GDM1 (cell line): ENCODE results near the gene CTU1.

Experiments
- DNase-seq: peaks from one replicate; lab custom pipeline; 2025; lab: John Stamatoyannopoulos, UW

Gene CTU1

DNA sequence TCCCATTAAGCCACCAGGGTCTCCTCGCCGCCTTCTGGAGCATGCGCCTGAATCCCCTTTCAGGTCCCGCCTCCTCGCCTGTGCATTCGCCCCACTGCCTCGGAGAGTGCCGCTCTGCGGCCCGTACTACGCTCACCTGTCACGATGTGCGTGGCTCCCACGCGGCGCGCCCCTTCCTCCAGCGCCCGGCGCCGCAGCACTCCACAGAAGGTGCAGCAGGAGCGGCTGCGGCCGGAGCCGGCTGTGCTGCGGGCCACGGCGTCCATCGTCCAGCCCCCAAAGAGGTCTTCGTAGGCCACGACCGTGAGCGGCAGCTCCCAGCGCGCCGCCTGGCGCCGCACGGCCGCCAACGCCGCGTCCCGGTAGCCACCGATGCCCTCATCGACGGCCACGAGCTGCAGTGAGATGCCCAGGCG, 4.3 kb downstream of the CTU1 start:
- DNase-seq, result no peak

DNA sequence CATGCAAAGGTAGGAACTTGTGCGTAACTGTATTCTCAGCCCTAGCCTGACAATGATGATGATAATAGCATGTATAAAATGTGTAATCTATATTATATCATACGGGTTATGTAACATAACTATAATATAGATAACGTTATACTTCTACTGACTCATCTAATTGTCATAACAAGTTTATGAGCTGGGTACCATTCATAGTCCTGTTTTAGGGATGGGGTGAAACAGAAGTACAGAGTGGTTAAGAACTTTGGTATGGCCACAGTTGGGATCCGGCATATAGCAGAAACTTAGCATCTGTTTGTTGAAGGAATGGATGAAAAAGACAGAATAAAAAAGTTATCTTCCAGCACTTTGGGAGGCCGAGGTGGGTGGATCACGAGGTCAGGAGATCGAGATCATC, 5.2 kb downstream of the CTU1 start:
- DNase-seq, result no peak

DNA sequence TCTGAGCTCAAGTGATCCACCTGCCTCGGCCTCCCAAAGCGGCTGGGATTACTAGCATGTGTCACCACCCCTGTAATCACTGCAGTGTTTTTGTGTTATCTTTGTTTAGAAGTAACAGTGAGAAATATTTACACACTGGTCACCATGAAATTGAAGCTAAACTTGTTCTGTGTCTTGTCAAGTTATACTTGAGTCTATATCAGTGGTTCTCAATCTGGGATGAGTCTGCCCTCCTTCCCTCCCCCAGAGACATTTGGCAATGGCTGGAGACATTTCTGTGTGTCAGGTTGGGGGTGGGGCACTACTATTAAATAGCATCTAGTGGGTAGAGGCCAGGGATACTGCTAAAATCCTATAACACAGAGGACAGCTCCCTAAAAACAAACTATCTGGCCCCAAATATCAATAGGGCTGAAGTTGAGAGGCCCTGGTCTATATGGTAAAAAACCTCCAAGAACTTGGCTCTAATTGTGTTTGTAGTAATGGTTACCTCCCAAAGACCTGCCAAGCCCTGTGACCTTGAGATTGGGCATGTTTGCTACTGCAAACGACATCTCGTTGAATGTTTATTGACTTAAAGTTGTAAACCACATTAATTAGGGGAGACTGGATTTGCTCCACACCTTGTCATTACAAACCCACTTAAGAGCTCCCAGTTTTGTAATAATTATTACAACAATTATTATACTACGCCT, 6.9 kb downstream of the CTU1 start:
- no peak for DNase-seq

DNA sequence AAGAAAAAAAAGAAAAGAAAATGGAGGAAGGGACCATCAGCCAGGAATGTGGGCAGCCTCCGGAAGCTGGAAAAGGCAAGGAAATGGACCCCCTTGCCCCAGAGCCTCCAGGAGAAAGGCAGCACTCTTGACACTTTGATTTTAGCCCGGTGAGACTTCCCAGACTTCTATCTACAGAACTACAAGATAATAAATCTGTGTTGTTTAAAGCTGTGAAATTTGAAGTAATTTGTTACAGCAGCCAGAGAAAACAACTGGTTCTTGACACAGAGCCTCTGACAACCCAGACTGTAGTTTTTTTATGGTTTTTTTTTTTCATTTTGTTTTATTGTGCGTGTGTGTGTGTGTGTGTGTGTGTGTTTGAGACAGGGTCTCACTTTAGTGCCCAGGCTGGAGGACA, 7.6 kb downstream of the CTU1 start:
- no peak for DNase-seq

DNA sequence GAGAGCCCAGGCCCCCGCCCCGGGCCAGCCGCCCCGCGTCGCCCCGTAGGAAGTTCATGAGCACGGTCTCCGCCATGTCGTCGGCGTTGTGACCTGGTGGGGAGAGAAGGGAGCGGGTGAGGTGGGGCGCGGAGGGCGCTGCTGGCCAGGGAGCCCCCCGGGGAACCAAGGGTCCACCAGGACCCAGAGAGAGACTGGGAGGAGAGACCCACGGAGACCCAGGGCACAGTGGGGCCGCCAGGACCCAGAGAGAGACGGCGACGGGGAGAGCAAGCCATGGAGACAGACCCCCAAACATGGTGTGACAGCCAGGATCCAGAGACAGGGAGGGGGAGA, 9.2 kb downstream of the CTU1 start:
- no peak for DNase-seq

DNA sequence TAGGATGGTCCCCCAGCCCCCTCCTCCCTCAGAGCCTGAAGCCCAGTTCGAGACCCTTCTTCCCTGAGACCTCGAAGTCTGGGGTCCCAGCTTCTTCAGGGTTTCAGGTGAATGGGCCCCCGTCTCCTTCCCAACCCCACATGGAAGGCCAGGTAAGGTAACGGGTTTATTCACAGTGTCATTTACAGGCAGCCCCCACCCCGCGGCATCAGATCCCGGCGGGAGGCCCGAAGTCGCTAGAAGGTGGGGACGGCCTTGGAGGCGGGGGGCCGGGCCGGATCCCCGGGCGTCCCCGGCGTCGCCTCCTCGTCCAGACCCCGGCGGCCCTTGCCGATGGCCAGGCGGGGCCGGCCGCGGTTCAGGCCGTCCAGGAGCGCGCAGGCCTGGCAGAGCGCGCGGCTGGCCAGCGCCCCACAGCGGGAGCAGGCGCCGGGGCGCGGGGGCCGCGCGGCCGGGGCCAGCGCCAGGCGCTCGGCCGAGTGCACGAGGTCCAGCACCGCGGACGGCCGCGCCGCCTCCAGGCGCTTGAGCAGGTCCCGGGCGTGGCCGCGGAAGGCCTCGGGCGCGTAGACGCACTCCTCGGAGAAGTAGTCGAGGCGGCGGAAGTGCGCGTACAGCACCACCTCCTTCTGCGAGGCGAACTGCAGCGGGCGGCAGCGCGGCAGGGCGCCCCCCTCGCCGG, 9.7 kb downstream of the CTU1 start:
- DNase-seq, result no peak

DNA sequence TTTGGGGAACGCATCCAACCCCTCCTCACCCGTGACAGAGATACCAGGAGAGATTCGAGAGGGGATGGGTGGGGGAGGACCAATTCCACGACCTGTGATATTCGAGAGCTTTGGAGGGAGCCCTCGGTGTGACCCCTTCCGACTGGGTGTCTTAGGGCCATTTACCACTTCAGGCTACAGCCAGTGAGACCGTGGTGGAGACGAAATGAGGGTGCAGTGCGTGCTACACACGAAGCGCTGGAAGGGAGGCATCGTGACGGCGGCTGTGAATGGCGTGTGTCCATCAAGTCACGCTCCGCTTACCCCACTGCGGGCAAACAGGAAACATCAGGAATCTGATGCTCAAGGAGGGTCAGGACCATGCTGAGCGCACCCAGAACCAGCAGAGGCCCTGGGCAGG, 10.4 kb downstream of the CTU1 start:
- DNase-seq, result no peak

DNA sequence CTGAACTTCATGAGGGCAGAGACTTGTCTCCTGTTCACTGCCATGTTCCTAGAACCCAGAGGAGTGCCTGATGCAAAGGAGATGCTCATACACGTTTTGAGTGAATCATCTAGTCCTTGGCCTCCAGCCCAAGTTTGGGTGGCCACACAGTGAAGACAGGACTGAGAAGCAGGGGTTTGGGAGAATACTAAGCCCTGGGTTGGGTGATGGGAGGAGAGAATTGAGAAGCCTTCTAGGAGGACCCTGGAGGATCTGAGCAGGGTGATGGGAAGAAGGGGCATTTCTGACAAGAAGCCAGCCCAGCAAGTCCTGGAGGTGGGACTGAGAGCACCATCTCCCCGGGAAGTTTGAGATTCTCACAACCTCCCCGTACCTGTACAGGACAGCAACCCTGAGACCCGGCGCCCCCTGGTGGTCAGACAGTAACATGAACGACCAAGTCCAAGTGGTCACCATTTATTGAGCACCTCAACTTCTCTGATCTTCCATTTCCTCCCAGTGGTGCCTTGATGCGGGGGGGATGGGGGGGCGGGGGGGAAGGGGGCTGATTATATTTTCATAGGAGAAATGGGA, 11.0 kb downstream of the CTU1 start:
- DNase-seq, result no peak

DNA sequence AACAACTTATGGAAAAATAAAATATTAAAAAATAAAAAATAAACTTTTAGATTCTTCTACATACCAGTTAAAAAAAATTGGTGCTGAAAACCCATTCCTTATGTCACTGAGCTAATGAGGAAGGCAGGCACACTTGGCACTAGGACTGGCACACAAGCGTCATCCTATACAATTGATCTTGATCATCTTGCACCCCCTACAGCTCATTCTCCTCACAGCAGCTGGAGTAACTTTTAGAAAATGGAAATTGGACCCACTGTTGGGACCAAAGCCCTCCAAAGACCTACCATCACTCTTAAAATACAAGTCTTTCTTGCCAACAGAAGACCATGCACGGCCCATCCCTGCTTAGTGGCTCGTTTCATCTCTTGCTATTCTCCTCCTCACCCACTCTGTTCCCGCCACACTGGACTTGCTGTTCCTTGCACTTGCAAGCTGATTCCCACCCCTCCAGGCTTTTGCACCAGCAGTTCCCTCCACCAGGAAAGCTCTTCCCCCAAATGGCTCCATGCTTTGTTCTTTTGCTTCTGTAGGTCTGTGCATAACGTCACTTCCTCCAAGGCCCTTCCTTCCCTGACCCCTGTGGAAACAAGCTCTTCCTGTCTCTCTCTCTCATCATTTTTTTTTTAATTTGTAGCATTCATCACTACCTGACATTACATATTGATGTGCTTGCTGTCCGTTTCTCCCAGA, 11.6 kb downstream of the CTU1 start:
- DNase-seq, result no peak

DNA sequence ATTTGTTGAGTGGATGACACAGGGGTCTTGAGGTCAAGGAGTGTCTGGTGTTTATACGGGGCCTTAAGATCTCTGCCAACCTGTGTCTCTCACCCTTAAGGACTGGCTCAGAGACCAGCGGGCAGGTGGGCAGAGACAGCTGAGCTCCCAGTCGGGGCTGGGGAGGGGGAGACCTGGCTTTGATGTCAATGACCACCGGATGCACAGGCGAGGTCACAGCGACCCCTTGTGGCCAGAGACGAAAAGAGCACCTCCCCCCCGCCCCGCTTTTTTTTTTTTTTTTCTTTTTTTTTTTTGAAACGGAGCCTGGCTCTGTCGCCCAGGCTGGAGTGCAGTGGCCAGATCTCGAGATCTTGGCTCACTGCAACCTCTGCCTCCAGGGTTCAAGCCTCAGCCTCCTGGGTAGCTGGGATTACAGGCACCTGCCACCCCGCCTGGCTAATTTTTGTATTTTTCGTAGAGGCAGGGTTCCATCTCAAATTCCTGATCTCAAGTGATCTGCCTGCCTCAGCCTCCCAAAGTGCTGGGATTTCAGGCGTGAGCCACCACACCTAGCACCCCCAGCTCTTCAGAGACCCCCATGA, 13.4 kb downstream of the CTU1 start:
- no peak for DNase-seq

DNA sequence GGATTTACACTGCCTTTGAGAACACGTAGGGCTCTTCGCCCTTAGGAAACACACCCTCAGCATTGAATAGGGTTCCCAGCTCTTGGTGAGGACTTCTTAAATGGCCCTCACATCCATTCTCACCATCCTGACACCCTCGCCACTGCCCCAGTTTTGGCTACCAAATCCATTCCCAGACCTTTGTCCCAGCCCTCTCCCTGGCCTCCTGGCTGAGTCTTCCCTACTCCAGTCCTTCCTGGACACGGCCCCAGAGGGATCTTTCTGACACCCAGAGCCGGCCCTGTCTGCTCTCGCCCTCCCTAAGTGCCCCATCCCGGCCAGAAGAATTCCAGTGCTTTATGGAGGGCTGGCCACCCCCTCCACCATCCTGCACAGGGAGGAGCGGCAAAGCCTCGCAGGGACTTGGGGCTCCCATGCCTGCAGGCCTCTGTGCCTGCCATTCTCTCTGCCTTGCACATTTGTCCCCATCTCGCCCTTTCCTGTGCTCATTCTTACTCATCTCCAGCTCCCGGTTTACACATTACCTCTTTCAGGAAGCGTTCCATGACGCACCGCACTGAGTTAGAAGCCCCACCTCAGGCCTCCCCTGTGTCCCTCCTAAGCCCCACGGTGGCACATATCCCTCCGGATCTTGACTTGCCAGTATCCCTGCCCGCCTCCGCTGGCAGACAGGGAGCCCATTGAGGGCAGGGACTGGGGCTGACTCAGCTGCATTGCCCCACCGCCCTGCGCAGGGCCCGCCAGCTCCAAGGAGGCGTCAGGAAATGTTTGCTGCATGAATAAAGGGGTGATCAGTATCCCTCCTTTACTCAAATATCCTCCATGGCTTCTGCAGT, 14.5 kb downstream of the CTU1 start:
- DNase-seq, result no peak

DNA sequence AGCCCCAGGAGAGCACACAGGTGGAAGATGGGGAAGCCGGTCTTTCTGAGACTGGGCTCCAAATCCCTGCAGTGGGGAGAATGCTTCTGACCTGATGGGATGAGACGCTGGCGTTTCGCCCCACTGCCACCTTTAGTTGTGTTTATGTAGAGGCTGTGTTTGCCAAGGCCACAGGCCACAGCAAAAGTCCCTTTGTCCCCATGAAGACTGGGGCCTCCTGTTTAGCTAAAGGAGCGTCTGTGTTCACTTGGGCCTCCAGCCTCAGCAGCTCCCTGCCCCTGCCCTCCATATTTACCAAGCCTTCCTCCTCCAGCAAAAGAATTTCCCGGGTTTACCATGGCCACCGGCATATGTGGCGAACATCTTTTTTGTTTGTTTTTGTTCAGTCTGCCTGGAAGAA, 15.1 kb downstream of the CTU1 start:
- DNase-seq, result no peak

DNA sequence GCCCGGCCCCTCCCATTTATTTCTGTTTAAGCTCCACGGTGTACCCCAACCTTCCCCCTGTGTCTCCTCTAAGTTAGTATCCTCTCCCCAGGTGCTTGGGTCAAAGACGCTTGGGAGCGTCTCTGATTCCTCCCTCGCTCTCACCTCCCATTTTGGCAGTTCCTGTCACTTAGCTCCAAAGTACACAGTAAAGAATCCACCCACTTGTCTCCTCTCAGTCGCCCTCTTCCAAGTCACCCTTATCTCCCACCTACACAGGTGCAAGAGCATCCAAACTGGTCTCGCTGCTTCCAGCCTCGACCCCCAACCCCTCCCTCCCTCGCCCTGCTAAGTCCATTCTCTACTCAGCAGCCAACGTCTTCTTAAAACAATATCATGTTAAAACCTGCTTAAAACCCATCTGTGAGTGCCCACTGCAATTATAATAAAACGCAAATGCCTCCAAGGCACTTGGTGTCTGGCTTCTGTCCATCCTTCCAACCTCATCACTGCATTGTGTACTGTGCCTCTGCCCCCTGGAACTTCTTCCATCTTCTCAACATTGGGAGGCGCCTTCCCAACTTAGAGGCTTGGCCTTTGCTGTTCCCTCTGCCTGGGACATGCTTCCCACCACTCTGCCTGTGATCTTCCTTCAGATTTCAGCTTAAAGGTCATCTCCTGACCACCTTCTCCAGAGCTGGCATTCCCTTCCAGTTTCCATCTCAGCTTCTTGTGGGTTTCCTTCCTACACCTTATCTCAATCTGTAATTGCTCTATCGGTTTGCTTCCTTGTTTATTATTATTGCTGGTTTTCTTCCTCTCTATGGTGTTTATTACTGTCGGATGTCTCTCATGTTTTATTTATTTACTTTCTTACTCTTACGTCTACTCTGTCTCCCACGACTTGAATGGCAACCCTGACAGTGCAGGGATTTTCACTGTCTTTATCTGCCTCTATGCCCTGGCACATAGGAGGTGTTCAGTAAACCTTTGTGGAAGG, 16.0 kb downstream of the CTU1 start:
- DNase-seq, result no peak

DNA sequence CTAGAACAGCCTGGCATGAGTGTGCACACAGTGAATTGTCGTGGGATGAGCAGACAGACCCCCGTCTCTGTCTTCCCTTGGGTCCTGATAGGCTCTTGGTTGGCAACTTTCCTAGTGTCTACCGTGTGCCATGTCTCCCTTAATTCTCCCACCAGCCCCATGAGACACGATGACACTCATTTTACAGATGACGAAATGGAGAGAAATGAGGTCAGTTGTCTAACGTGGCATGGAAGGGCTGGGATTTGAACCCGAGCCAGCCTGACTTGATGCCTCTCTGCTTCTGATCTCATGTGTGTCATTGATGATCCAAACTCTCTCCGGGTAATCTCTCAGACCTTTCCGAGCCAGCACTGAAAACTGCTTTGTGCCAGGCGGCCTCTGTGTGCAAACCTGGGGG, 17.1 kb downstream of the CTU1 start:
- no peak for DNase-seq

DNA sequence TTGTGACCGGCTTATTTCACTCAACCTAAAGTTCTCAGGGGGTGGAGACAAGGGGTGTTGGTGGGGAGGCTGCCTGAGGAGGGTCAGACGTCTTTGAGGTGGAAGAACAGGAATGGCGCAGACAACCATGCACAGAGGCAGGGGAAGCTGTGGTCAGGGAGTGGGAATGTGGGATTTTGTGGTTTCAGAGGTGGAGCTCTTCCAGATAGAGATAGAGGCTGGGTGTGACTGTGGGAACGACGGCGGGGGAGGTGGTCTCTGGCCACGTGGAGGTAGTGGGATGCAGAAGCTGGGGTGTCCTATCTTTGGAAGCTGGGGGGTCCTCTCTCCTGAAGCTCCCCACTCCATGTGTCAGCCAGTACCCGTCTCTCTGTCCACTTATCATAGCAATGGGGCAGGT, 17.7 kb downstream of the CTU1 start:
- DNase-seq, result no peak

DNA sequence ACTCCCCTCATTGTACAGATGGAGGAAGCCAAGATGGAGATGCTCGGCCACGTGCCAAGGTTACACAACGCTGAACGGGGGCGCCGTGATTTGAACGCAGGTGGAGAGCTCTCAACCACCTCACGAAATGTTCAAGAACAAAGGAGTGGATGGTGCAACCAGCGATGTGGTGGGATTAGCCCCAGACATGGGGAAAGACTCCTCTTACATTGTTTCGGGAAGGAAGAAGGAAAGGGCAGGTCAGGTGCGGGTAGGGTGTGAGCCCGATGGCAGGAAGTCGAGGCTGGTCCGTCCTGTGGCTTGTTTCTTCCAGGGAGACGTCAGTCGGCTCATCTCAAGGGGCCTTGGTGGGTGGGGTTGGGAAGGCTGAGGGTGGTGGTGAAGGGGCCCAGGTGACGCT, 18.4 kb downstream of the CTU1 start:
- no peak for DNase-seq

DNA sequence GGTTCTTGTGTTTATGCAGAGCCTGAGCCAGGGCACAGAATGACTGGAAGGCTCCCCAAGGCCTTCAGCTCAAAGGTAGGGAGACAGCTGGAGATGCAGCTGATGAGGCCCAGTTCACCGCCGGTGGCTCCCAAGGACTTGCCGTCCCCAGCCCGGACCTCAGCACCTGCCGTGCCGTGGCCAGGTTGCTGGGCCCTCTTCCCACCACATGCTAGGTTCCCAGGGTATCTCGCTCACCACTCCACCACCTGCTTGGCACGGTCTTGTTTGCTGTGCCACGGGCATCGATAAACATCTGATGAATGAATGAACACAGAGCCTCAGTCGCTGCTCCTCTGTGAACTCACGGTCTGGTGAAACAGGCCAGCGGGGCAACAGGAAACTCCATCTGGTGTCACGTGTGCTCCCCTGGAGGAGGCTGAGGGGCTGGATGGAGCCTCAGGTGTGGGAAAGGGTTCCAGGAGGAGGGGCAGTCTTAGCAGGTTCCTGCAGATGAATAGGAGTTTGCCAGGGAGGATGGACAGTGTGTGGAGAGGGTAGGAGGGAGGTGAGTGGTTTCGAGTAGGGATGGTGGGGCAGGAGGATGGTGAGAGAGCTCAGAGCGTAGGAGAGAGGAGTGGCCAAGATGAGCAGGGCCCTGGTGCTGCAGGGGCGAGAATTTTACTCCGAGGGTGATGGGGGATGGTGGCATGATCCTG, 21.9 kb downstream of the CTU1 start:
- no peak for DNase-seq

DNA sequence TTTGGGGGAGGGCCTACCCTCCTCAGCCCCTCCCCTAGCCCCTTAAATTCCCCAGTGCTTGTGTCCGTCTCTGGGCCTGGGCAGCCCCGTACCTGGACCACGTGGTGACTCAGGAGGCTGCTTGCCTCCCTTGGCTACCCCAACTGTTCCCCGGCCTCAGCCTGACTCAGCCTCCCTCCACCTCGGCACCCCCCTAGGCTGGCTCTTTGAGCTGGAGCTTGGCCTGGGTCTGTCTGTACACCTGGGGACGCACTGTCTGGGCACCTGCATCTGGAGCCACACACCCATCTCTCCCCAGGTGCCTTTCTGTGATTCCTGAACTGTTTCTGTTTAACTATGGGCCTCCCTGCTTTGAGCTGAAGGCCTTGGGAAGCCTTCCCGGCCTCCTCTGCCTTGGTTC, 23.7 kb downstream of the CTU1 start:
- DNase-seq, result no peak

DNA sequence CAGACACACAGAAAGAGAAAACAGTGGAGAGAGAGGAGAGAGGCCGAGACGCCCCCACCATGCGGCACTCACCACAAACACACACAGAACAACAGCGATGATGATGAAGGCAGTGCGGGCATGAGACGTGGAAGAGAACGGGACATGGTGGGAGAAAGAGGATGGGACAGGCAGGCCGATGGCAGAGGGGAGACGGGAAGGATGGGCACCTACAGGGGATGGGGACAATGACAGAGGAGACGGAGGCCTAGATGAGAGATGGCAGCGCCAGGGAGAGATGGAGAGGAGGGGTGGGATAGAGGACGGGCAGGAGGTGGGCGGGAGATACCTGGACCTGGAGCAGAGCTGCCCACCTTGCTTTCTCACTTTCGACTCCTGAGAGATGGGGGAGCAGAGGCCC, 24.4 kb downstream of the CTU1 start:
- DNase-seq, result no peak

DNA sequence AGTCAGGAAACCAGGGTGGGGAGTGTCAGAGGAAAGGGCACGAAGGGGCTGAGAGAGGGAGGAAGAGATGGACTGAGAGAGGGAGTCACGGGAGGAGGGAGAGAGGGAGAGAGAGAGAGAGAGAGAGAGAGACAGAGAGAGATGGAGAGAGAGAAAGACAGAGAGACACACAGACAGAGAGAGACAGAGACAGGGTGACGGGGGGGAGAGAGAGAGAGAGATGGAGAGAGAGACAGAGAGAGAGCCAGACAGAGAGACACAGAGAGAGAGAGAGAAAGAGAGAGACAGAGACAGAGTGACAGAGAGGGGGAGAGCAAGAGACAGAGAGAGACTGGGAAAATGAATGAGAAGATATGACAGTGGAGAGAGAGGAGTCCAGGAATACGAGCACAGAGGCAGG, 25.0 kb downstream of the CTU1 start:
- DNase-seq, result no peak
